Psoas muscle (tissue), 8 donors: ENCODE data around the gene ARMH2. TPM values are rescaled to one million over a fixed set of nuclear protein-coding genes. Genes with fewer than 3 reads are reported as not detected.

Source experiments
- ATAC-seq, 4 donors: fragments of 200-7000 bp; cut with Tn5 transposase; one replicate each; pipeline ENCODE4 v1.9.1; 2020; ENCODE audit warnings: moderate library complexity in 3 of 4, mild to moderate bottlenecking in 2 of 4
- DNase-seq, 2 donors: peaks; one replicate each; pipeline ENCODE4 v3.0.0-alpha.2; 2020
- H3K27ac ChIP-seq: fragments of 200-600 bp; one replicate; pipeline ENCODE4 v1.8.0; 2022
- H3K27me3 ChIP-seq, 3 donors: fragments of 200-600 bp in 1 of 3; one replicate each; pipeline versions ENCODE4 v1.6.1 to v1.8.0; 2013 to 2022; ENCODE audit warnings: low read length in 2 of 3, mild to moderate bottlenecking in 2 of 3, moderate library complexity in 1 of 3; ENCODE audit not compliant: insufficient read depth in 3 of 3
- H3K36me3 ChIP-seq, 2 donors: fragments of 200-600 bp in 1 of 2; one replicate each; pipeline versions ENCODE4 v1.6.1 to v1.8.0; 2013 to 2022; ENCODE audit warnings: low read depth in 1 of 2, mild to moderate bottlenecking in 1 of 2, moderate library complexity in 1 of 2; ENCODE audit not compliant: insufficient read depth in 1 of 2
- H3K4me1 ChIP-seq: fragments of 200-600 bp; one replicate; pipeline ENCODE4 v1.8.0; 2022
- H3K4me3 ChIP-seq: fragments of 200-600 bp; one replicate; pipeline ENCODE4 v1.8.0; 2022; ENCODE audit warnings: mild to moderate bottlenecking
- H3K9me3 ChIP-seq: fragments of 200-600 bp; one replicate; pipeline ENCODE4 v1.8.0; 2022
- WGBS, 3 donors: extraction: QIAGEN DNeasy Blood & Tissue Kit; methylation state at CpG; one replicate each; pipeline versions ENCODE4 v1.1.6 to v1.1.7; 2013; 5-methylcytosine and 5-hydroxymethylcytosine counted together
- intact Hi-C, 2 donors: fragments of 100-400 bp; cut with DNase I; formaldehyde crosslinking; loops; one replicate each; pipeline versions ENCODE4 v1.11.0 to v1.14.2; 2022
- polyA plus RNA-seq, 3 donors: library from polyadenylated mRNA; stranded (reverse); fragments of 200-250 nt; gene quantifications; one replicate each; pipeline ENCODE4 v1.2.3, GENCODE V29; 2013
- total RNA-seq, 4 donors: library from RNA; stranded (reverse); fragmentation: NEBNext Ultra II Directional in 2 of 4; extraction: Animal tissue kit (Norgen Biotek cat#: 25700) in 2 of 4; gene quantifications; one replicate each; pipeline versions ENCODE4 v1.2.1 to v1.2.4, GENCODE V29; 2021 to 2023
- TF ChIP-seq, protein P1 (sequence below): fragments of 200-600 bp; IDR thresholded peaks from one replicate; pipeline ENCODE4 v1.8.0; 2022; ENCODE audit warnings: antibody characterized with exemption
- donor health status: healthy with polysubstance abuse.
- donor health status: DM: no; HTN: no; CAD: no; lungs with moderate emphysema.
- donor health status: Bipolar disorder and iron deficiency.
- donor health status: healthy.
- donor health status: DM: yes; HTN: yes; CAD: no.
- donor health status: DM: no; HTN: no; CAD: no.
- donor health status: DM: no; HTN: no; CAD: no.
- donor health status: DM: yes; HTN: yes; CAD: no.

Gene ARMH2
- total and polyA plus RNA-seq, 7 donors, result not detected

DNA sequence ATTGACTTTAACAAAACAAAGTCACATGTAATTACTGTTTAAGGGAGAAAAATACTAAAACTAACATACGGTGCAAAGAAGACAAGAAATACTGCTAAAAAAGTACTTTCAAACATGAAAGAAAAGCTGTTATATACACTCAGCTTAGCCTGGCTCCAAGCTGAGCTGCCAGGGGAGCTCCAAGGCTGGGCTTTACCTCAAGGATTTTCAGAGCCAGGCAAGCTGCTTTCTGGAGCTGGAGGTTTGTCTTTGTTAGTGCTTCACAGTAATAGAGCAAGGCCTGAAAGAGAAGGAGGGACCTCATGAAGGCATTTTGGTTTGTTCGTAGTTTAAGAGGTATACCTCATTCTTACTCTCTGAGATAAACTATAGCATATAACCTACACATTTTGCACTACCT is 19.6 kb upstream of the ARMH2 start:
- H3K36me3 ChIP-seq, result peaks cover 0 to 18% of the 10 kb centered on the region in 2 donors
- no peaks in the 10 kb centered on the region for H3K4me1 ChIP-seq
- no peak overlapping the region for H3K27ac ChIP-seq
- 82 to 93% (median 92%) methylated on average over 2 of the region's 2 CpGs for WGBS, 3 donors
- intact Hi-C loops, result no loop called here
- ATAC-seq (no peak), DNase-seq (no peak)
- no peak overlapping the region for H3K4me3 ChIP-seq
- no peaks in the 10 kb centered on the region for H3K27me3 ChIP-seq
- no peaks in the 10 kb centered on the region for H3K9me3 ChIP-seq
- TF ChIP-seq, protein P1, sequence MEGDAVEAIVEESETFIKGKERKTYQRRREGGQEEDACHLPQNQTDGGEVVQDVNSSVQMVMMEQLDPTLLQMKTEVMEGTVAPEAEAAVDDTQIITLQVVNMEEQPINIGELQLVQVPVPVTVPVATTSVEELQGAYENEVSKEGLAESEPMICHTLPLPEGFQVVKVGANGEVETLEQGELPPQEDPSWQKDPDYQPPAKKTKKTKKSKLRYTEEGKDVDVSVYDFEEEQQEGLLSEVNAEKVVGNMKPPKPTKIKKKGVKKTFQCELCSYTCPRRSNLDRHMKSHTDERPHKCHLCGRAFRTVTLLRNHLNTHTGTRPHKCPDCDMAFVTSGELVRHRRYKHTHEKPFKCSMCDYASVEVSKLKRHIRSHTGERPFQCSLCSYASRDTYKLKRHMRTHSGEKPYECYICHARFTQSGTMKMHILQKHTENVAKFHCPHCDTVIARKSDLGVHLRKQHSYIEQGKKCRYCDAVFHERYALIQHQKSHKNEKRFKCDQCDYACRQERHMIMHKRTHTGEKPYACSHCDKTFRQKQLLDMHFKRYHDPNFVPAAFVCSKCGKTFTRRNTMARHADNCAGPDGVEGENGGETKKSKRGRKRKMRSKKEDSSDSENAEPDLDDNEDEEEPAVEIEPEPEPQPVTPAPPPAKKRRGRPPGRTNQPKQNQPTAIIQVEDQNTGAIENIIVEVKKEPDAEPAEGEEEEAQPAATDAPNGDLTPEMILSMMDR, result no peak

DNA sequence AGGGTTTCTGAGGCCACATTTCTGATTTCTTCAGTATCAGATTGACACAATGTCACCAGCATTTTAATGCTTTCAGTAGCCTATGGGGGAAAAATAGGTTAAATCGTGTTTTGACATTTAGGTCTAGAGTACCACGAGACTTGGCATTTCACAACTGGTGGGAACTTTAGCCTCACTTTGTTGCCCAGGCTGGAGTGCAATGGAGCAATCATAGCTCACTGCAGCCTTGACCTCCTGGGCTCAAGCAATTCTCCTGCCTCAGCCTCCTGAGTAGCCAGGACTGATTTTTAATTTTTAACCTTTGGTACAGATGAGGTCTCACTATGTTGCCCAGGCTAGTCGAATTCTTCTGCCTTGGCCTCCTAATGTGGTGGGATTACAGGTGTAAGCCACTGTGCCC is 11.0 kb upstream of the ARMH2 start:
- no peak overlapping the region for H3K4me3 ChIP-seq
- H3K27me3 ChIP-seq, result no peaks in the 10 kb centered on the region
- TF ChIP-seq, protein P1, result no peak
- H3K27ac ChIP-seq, result no peak overlapping the region
- DNase-seq (no peak), ATAC-seq (no peak)
- 76 to 87% (median 77%) methylated on average over 3 of the region's 3 CpGs for WGBS, 3 donors
- no peaks in the 10 kb centered on the region for H3K4me1 ChIP-seq
- H3K9me3 ChIP-seq, result no peaks in the 10 kb centered on the region
- peaks cover 4 to 46% of the 10 kb centered on the region in 2 donors for H3K36me3 ChIP-seq
- intact Hi-C loops, result no loop called here

DNA sequence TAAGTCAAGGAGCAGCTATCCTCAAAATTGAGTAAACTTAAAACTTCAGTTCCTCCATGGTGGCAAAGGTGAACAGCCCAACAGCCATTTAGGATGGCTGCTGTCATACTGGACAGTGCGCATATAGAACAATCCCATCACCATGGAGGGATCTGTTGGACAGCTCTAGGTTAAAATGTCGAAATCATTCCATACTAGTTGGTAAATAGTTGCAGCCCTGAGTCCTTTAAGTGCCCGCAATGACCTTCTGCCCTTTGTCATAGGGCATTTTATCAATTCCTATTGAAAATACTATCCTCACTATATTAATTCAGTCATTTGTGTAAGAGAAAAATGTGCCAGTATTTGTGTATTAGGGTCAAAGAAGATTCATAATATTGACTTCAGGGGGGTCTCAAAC is 8.9 kb upstream of the ARMH2 start:
- Histone ChIP-seq H3K4me1 (no peaks in the 10 kb centered on the region), H3K9me3 (no peaks in the 10 kb centered on the region), H3K4me3 (no peak overlapping the region), H3K36me3 (peaks cover 4 to 46% of the 10 kb centered on the region in 2 donors), H3K27me3 (no peaks in the 10 kb centered on the region), H3K27ac (no peak overlapping the region)
- WGBS, 3 donors, result 94 to 98% (median 95%) methylated on average over 3 of the region's 3 CpGs
- DNase-seq (no peak), ATAC-seq (no peak)
- intact Hi-C loops, result no loop called here
- TF ChIP-seq, protein P1, result no peak

DNA sequence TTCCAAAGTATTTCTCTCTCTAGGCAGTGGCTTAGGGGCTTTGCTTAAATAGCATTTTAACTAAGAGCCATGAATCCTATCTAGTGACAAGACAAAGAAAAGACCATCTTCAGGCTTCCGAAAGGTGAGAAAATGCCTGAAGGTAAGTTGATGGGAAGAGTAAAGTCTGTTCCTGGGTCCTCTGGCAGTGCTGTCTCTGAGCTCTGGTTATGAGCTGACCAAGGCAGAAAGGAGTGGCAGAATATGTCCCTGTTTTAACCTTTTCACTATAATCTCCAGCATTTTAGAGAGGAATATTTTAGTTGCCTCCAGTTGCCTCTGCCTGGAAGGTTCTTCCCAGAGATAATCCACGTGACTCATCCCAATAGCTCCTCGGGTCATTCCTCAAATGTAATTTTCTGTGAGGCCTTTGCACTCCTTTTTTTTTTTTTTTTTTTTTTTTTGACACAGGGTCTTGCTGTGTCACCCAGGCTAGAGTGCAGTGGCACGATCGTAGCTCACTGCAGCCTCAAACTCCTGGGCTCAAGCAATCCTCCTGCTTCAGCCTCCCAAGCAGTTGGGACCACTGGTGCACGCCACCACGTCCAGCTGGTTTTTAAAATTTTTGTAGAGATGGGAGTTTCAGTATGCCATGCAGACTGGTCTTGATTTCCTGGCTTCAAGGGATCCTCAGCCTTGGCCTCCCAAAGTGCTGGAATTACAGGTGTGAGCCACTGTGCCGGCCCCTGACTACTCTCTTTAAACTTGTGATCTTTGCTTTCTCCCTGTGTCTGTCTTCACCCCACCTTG is 3.7 kb upstream of the ARMH2 start:
- intact Hi-C loops, result no loop called here
- TF ChIP-seq, protein P1, result no peak
- Histone ChIP-seq H3K27me3 (no peaks in the 10 kb centered on the region), H3K9me3 (no peaks in the 10 kb centered on the region), H3K27ac (no peak overlapping the region), H3K36me3 (peaks cover 4 to 17% of the 10 kb centered on the region in 2 donors), H3K4me3 (no peak overlapping the region), H3K4me1 (no peaks in the 10 kb centered on the region)
- 87 to 95% (median 89%) methylated on average over 8 of the region's 8 CpGs for WGBS, 3 donors
- ATAC-seq (no peak), DNase-seq (no peak)

DNA sequence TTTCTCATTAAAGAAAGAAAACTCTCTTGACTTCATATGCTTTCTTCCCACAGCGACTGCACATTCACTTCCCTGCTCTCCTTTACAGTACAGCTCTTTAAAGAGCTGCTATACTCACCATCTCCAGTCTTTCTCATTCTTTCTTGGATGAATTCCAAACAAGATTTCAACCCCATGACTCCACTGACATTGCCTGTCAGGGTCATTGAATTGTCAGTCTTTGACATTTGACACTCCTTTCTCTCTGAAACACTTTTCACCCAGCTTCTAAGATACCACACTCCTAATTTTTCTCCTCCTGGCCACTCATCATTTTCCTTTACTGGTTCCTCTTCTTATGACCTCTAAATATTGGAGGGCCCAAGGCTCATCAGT is 811 bp upstream of the ARMH2 start:
- no peaks in the 10 kb centered on the region for H3K9me3 ChIP-seq
- TF ChIP-seq, protein P1, result no peak
- intact Hi-C loops, result no loop called here
- no peaks in the 10 kb centered on the region for H3K36me3 ChIP-seq
- DNase-seq, result no peak
- H3K4me3 ChIP-seq, result no peak overlapping the region
- whole genome bisulfite sequencing, 3 donors, result 81 to 89% (median 85%) methylated on average over 1 of the region's 1 CpG
- ATAC-seq, result no peak
- no peak overlapping the region for H3K27ac ChIP-seq
- H3K4me1 ChIP-seq, result no peaks in the 10 kb centered on the region
- H3K27me3 ChIP-seq, result no peaks in the 10 kb centered on the region
